Measurements from ENCODE around the gene GJA3. TPM values are rescaled to one million over a fixed set of nuclear protein-coding genes. Genes with fewer than 3 reads are reported as not detected.

GJA3 gene
- polyA plus RNA-seq, 1 experiment = 2.4 TPM

DNA sequence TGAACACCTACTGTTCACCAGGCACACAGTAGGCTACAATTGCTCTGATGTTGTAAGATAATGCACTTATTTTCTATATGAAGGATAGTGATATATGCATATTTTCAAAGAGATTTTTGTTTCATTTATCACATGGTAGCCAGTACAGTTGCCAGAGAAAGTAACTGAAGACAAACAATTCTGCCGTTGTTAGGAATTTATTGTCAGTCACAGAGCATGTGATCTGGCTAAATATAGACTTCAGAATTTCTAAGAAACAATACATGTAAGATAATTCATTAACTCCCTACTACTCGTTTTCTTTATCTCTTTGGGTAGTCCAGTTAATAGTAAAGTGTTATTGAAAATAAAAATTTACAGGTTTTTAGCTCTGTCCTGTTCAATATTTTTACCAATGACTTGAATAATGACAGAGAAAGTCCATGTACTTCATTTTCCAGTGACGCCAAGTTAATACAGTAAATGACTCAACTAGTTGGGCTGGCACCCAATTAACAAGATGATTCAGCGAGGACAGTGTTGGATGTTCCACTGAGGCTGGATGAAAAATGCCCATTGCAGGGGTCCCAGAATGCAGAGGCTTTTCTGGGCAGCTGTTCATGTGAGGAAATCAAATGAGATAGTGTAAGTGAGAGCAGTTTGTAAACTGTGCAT lies 35.6 kb downstream of the GJA3 start:
- TF ChIP-seq, protein P1, sequence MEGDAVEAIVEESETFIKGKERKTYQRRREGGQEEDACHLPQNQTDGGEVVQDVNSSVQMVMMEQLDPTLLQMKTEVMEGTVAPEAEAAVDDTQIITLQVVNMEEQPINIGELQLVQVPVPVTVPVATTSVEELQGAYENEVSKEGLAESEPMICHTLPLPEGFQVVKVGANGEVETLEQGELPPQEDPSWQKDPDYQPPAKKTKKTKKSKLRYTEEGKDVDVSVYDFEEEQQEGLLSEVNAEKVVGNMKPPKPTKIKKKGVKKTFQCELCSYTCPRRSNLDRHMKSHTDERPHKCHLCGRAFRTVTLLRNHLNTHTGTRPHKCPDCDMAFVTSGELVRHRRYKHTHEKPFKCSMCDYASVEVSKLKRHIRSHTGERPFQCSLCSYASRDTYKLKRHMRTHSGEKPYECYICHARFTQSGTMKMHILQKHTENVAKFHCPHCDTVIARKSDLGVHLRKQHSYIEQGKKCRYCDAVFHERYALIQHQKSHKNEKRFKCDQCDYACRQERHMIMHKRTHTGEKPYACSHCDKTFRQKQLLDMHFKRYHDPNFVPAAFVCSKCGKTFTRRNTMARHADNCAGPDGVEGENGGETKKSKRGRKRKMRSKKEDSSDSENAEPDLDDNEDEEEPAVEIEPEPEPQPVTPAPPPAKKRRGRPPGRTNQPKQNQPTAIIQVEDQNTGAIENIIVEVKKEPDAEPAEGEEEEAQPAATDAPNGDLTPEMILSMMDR (IDR thresholded peaks at IDR 0.05; ENCODE audit: low read depth, low read length) = no peak
- DNase-seq (ENCODE audit: low read depth, low spot score) = no peak
- ChIA-PET CTCF (interaction anchor here (1.0 to 1.9 kb wide), 2 partner anchors 12 to 140 kb away, joined by 3 to 5 read pairs; no protein-coding TSS in a partner anchor), POLR2A (interaction anchor here (0.7 kb wide), 1 partner anchor 35 kb away, joined by 3 read pairs; no protein-coding TSS in a partner anchor)
- Histone ChIP-seq H3K4me3 (ENCODE audit: low read depth, low read length) (no peak overlapping the region), H3K9me3 (ENCODE audit: control insufficient read depth, insufficient read depth, low read length) (no peaks in the 10 kb centered on the region; the same call in 1 of the 2 replicates), H3K27me3 (ENCODE audit: control insufficient read depth, insufficient read depth, low read length) (peaks cover 6% of the 10 kb centered on the region), H3K27ac (ENCODE audit: low read depth, low read length) (no peak overlapping the region)

DNA sequence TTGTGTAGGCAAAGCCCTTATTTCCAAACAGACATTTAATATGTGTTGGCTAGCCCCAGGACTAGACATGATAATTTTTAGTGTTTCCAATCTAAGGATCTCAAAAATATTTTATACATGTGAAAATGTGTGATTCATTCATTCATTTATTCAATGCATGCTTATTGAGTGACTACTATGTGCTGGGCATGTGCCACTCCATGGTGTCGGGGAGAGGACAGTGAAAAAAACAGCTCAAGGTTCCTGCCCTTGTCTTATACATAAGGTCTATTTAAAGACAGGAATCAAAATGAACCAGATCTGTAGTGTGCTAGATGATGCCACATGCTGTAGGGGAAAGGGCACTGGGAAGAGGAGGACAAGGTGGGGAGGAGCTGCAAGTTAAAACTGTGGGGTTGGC lies 36.5 kb downstream of the GJA3 start:
- no peak for DNase-seq (ENCODE audit: low read depth, low spot score)
- ChIA-PET CTCF (no interaction called here), POLR2A (no interaction called here)
- Histone ChIP-seq H3K9me3 (ENCODE audit: control insufficient read depth, insufficient read depth, low read length) (no peaks in the 10 kb centered on the region; the same call in 1 of the 2 replicates), H3K4me3 (ENCODE audit: low read depth, low read length) (no peak overlapping the region), H3K27ac (ENCODE audit: low read depth, low read length) (no peak overlapping the region), H3K27me3 (ENCODE audit: control insufficient read depth, insufficient read depth, low read length) (peaks cover 6% of the 10 kb centered on the region)
- TF ChIP-seq, protein P1 (IDR thresholded peaks at IDR 0.05; ENCODE audit: low read depth, low read length) = no peak

GRCh38 chr13:20121159-20121525 lies 39.7 kb downstream of the GJA3 start:
- ChIA-PET POLR2A (no interaction called here), CTCF (no interaction called here)
- Histone ChIP-seq H3K9me3 (ENCODE audit: control insufficient read depth, insufficient read depth, low read length) (no peaks in the 10 kb centered on the region; the same call in 1 of the 2 replicates), H3K27me3 (ENCODE audit: control insufficient read depth, insufficient read depth, low read length) (no peaks in the 10 kb centered on the region), H3K4me3 (ENCODE audit: low read depth, low read length) (peak overlapping the region; percentile 36; the same call in 1 of the 2 replicates), H3K27ac (ENCODE audit: low read depth, low read length) (no peak overlapping the region)
- DNase-seq (ENCODE audit: low read depth, low spot score) = no peak
- TF ChIP-seq, protein P1 (IDR thresholded peaks at IDR 0.05; ENCODE audit: low read depth, low read length) = no peak

- DNase-seq (ENCODE audit: low read depth, low spot score) = no peak
- TF ChIP-seq, protein P1 (IDR thresholded peaks at IDR 0.05; ENCODE audit: low read depth, low read length) = no peak
- Histone ChIP-seq H3K4me3 (ENCODE audit: low read depth, low read length) (peak overlapping the region; percentile 36), H3K9me3 (ENCODE audit: control insufficient read depth, insufficient read depth, low read length) (no peaks in the 10 kb centered on the region; the same call in 1 of the 2 replicates), H3K27ac (ENCODE audit: low read depth, low read length) (peak overlapping the region; percentile 72), H3K27me3 (ENCODE audit: control insufficient read depth, insufficient read depth, low read length) (no peaks in the 10 kb centered on the region)
- CTCF ChIA-PET = no interaction called here
- POLR2A ChIA-PET = no interaction called here
Observed at GRCh38 chr13:20119960-20120359, 40.9 kb downstream of the GJA3 start.
